Activated T-cell treated with anti-CD3 and anti-CD28 coated beads for 24 hours (primary cell): ENCODE measurements around the gene TMUB2.

Experiments used
- DNase-seq: peaks from one replicate; pipeline ENCODE4 v3.0.0-alpha.2; 2020; ENCODE audit warnings: low read depth

Gene TMUB2

GRCh38 chr17:44203731-44204440 lies 17.1 kb downstream of the TMUB2 start:
- DNase-seq = peak; percentile 38

DNA sequence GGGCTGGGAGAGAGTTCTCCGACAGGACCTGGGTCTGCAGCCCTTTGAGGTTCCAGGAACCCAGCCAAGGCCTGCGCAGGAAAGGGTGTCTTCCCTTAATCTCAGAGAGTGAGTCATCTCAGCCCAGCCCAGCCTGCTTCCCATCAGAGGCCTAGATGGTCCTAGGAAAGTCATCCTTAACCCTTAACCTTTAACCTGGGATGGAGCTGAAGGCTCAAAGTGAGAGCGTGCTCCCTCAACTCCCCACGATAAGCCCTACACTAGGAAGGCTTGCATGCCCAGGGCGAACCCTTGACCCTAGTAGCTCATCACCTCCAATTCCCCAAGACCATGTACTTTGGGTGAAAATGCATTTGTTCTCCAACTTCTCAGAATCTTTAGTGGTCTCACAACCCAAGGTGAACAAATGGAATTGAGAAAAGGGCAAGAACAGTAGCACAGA lies 17.7 kb downstream of the TMUB2 start:
- DNase-seq = no peak

DNA sequence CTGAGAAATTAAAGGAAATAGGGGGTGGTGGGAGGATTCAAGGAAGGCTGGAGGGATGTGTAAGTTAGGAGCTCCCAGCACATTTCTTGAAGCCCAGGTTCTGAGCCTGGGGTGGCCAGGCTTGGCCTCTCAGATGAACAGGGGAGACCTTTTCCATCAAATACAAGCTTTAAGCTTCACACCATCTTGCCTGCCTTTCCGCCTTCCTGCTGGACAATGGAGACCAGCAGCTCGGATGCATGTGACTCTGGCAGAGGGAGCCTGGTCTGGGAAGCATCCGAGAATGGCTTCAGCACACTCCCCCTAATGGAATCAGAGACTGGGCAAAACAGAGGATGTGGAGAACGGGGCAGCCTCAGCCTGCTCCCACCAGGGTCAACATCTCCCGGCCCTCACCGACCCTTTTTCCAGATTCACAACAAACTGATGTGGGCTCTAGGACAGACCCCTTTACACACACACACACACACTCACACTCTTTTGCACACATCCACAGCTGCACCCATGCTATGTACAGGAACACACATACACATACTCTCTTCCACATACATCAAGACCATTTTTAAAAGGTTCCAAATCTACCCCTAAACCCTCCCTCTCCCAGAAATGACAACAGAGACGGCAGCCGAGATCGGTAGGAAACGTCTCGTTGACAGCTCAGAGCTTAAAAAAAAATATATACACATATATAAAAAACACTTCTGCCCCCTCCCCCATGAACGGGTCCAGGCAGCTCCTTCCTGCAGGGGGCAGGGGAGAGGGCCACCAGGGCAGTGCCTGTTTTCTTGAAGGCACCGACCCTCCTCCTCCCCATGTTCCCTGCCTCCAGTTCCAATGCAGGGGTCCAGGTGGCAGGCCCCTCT lies 19.4 kb downstream of the TMUB2 start:
- no peak for DNase-seq

DNA sequence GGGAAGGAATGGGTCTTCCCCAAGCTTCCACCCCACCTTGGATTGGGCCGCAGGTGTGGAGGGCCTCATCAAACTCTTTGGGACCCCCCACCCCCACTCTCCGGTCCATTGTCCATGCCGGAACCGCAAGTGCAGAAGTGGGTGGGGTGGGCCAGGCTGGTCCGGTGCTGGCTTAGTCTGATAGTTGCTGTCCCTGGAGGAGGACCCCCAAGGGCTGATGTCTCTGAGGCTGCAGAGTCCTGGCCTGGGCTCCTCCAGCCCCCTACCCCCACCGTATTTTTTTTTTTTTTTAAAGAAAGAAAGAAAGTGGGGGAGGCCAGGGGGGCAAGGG lies 20.0 kb downstream of the TMUB2 start:
- DNase-seq = no peak

GRCh38 chr17:44207319-44207718 lies 20.5 kb downstream of the TMUB2 start:
- no peak for DNase-seq

- no peak for DNase-seq
These were observed 21.0 kb downstream of the TMUB2 start for GRCh38 chr17:44207743-44208142.

DNA sequence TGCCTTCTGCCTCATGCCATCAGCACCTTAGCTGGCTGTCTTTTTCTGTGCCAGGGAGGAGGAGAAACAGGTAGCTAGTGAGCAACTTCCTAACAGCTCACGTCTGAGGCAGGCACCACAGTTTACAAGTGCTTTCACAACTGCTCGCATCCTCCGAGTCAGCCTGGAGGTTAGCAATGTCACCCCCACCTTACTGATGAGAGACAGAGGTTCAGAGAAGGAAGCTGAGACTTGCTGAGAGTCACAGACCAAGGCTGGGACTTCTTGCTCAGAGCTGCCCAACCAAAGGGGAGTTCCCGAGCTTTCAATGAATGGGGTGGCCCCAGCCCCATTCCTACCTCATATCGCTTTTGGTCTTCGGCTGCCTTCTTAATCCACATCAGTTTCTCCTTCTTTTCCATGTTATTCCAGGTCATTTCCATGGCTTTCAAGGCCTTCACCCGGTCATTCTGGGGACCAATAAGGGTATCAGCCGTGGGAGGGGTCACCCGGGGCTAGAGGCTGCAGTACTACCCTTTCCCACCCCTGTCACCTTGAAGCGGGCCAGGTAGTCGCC lies 23.1 kb downstream of the TMUB2 start:
- DNase-seq = peak; percentile 39

DNA sequence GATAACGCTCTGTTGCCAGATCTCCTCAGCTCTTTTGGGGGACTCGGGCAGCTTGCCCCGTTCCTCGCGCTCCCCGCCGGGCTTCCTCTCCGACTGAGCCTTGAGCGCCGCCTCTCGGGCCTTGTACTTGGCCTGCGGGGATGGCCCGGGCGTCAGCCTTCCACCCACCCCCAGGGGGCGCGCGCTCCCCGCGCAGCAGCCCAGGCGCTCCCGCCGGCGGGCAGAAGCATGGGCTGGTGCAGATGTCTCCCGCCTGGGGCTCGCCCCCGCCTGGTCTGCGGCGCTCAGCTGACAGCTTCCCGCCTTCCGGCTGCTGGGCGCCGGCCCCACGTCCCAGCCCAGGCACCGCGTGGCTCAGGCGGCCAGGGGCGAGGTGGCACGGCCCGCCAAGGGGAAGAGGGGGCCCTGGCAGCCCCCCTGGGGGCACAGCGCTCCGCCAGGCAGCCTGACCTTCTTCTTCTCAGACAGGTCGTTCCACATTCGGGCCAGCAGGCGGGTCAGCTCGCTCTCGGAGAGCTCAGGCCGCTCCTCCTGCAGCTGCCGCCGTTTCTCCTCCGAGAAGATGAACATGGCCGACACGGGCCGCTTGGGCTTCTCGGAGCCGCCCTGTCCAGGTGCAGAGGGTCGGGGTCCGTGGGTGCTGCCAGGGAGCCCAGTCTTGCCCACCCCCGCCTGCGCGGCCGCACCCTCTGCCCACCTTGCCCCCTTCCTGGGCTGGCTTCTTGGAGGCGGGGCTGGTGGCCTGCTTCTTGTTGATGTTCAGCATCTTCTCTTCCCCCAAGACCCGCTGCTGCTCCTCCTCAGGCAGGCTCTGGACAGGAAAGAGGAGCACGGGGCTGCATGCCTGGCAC lies 23.8 kb downstream of the TMUB2 start:
- peak; percentile 87 for DNase-seq

GRCh38 chr17:44211281-44212265 lies 24.8 kb downstream of the TMUB2 start:
- DNase-seq = no peak

DNA sequence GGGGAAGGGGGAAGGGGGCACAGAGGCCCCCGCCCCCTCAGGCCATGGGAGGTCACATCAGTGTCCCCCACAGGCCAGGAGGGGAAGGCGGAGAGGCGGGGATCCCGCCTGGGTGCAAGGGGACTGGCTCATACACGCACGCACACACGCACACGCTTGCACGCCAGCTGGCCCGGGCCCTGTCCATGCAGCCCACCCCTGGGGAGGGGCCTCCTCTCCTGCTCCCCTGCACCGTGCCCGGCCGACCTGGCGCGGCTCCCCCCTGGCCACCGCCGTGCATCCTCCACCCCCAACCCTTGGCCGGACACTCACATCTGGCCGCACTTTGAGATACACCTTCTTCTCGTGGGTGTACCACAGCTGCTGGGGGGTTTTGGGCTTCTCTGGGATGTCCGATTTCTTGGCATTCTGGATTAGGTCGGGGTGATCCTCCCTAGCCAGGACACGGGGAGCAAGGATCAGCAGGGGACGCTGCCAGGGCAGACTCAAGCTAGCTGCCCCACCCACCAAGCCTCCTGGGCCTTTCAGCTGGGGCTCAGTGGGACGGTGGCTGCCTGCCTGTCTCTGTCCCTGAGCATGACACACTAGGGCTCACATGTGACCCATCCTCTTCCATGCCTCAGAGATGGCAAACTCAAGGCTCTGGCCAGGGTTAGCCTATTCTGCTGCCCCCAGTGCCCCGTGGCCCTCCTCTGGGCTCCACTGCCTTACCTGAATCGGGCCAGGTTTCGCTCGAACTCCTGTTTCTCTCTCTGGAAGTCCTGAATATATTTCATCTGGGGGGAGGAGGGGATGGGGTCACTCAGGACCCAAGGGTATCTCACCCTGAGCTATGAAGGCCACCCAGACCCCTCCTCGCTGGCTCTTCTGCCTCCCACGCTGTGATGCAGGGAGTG lies 26.0 kb downstream of the TMUB2 start:
- no peak for DNase-seq

DNA sequence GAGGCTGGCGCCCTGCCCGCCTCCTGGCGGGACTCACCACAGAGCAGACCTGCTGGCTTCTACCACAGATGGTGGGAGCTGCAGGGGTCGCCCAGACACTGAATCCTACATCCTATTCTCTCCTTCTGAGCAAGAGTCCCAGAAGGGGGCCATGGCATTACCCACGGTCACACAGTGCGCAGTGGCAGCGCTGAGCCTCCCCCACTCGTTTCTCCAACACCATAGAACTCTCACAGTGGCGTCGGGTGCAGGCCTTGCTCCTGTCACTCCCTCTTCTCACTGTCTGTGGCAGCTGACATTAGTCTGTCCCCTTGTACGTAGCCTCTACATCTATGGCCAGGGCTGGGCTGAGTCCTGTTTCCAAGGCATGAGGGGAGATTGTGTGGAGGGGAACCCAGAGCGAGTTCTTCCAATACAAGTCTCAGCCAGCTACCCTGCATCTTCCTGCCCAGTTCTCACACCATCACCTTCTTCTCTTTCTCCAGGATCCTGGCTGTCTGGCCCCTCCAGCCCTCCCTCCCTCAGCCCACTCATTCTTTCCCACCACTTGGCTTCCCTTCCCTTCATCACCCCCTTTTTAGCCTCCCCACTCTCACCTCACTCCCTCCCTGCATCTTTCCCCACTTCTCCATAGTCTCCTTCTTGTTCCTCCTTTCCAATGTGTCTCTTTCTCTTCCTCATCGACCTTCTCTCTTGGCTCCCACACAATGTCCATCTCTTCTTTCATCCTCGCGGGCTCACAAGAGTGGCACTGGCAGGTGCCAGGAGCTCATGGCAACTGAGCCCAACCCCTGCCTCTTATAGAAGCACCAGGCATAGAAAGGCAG lies 26.8 kb downstream of the TMUB2 start:
- DNase-seq = no peak

DNA sequence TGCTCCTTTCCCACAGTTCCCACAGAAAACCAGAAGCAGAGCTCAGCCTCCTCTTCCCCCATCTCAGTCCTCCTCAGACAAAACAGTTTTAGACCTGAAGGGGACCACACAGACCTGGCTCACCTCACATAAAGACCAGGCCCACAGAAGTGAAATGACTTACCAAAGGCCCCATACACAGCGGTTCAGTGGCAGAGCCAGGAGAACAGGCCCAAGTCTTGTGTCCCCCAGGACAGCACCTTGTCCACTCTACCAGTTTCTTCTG lies 27.4 kb downstream of the TMUB2 start:
- DNase-seq = no peak

DNA sequence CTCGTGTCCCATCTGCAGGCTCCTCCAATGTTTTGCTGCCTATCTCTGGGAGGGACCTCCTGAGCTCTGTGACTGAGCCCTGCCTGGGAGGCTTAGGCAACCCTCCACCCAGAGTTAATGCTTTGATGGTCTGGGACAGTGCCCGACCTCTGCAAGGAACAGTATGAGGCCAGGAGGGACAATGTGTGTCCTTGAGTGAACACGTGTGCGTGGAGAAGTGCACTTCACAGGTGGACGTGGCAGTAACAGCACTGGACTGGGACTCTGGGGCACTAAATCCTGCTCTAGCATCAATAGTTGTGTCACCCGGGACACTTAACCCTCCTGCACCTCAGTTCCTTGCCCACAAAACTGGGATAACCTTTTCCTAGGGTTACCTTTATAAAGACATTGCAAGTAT lies 28.1 kb downstream of the TMUB2 start:
- DNase-seq = no peak

DNA sequence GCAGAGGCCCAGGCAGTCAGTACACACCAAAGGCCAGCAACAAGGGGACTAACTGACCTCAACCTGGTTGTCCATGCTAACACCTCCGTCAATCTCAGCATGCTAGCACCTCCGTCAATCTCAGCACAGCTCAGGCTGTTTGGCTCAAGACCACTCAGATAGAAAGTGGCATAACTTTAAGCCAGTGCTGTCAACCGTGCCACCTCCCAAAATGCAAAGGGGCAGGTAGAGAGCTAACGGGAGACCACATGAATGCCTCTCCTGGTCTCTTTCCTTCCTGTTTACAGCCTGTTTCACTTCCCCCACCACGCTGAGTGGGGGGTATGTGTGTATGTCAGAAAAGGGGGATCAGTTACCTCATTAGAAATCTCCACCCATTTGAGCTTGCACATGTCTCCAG lies 29.4 kb downstream of the TMUB2 start:
- no peak for DNase-seq

GRCh38 chr17:44216694-44217093 lies 29.9 kb downstream of the TMUB2 start:
- no peak for DNase-seq

- DNase-seq = no peak
These were observed 31.1 kb downstream of the TMUB2 start for GRCh38 chr17:44217738-44218343.

- DNase-seq = peak; percentile 82
These were observed 31.8 kb downstream of the TMUB2 start for GRCh38 chr17:44218344-44219107.

GRCh38 chr17:44219108-44219615 lies 32.4 kb downstream of the TMUB2 start:
- peak; percentile 57 for DNase-seq
